ENCODE measurements around the gene LIN7A.

The LIN7A gene

GRCh38 chr12:80848858-80849257 is 88.9 kb downstream of the LIN7A start:
- no peak for TF ChIP-seq EZH2 (IDR thresholded peaks at IDR 0.05; ENCODE audit: borderline replicate concordance, low read length)
- TF ChIP-seq, protein P1, sequence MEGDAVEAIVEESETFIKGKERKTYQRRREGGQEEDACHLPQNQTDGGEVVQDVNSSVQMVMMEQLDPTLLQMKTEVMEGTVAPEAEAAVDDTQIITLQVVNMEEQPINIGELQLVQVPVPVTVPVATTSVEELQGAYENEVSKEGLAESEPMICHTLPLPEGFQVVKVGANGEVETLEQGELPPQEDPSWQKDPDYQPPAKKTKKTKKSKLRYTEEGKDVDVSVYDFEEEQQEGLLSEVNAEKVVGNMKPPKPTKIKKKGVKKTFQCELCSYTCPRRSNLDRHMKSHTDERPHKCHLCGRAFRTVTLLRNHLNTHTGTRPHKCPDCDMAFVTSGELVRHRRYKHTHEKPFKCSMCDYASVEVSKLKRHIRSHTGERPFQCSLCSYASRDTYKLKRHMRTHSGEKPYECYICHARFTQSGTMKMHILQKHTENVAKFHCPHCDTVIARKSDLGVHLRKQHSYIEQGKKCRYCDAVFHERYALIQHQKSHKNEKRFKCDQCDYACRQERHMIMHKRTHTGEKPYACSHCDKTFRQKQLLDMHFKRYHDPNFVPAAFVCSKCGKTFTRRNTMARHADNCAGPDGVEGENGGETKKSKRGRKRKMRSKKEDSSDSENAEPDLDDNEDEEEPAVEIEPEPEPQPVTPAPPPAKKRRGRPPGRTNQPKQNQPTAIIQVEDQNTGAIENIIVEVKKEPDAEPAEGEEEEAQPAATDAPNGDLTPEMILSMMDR (IDR thresholded peaks at IDR 0.05; ENCODE audit: low read length): no peak

DNA sequence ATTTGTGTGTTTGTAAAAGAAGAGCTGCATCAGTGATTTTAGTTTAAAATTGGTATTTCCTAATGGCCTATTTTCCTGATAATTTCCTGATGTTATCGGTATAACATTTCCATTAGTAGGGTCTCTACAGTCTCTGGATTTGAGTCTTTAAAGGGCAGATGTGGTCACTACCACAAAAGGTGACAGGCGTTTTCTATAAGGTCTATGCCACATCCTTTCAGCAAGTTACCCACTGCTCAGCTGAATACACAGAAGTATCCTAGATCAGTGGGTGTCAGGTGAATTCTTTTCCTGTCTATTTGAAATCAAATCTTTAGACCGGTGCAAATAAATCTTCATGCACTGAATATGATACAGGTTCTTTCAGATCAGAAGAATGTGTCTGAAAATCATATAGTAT is 90.2 kb downstream of the LIN7A start:
- Histone ChIP-seq H3K36me3 (ENCODE audit: insufficient read depth, low read length) (no peaks in the 10 kb centered on the region), H3K4me2 (ENCODE audit: low read length) (no peak overlapping the region), H3K79me2 (ENCODE audit: insufficient read depth, low read length) (no peaks in the 10 kb centered on the region), H3K27ac (ENCODE audit: low read depth, low read length, poor library complexity, severe bottlenecking) (no peak overlapping the region), H3K27me3 (ENCODE audit: insufficient read depth, low read length) (no peaks in the 10 kb centered on the region), H3F3A (ENCODE audit: insufficient read depth, low read length) (no peaks in the 10 kb centered on the region), H3K9me2 (ENCODE audit: low read depth, low read length) (no peaks in the 10 kb centered on the region), H4K20me1 (ENCODE audit: insufficient read depth, low read length) (no peaks in the 10 kb centered on the region), H3K4me1 (ENCODE audit: insufficient read depth, low read length, severe bottlenecking) (no peaks in the 10 kb centered on the region), H3K4me3 (ENCODE audit: low read depth, low read length, poor library complexity, severe bottlenecking) (no peak overlapping the region), H3K9me3 (ENCODE audit: low read length) (no peaks in the 10 kb centered on the region), H2AFZ (ENCODE audit: low read length) (no peak overlapping the region), H3K9ac (ENCODE audit: low read length) (no peak overlapping the region)
- no peak for TF ChIP-seq EZH2 (IDR thresholded peaks at IDR 0.05; ENCODE audit: borderline replicate concordance, low read length)
- TF ChIP-seq, protein P1 (IDR thresholded peaks at IDR 0.05; ENCODE audit: low read length): no peak

More at GRCh38 chr12:80848858-80849257, 88.9 kb downstream of the LIN7A start:
- Histone ChIP-seq H3K36me3 (ENCODE audit: insufficient read depth, low read length) (no peaks in the 10 kb centered on the region), H3F3A (ENCODE audit: insufficient read depth, low read length) (no peaks in the 10 kb centered on the region), H4K20me1 (ENCODE audit: insufficient read depth, low read length) (no peaks in the 10 kb centered on the region), H3K9me3 (ENCODE audit: low read length) (no peaks in the 10 kb centered on the region), H3K27ac (ENCODE audit: low read depth, low read length, poor library complexity, severe bottlenecking) (no peak overlapping the region), H3K4me1 (ENCODE audit: insufficient read depth, low read length, severe bottlenecking) (no peaks in the 10 kb centered on the region), H3K9me2 (ENCODE audit: low read depth, low read length) (no peaks in the 10 kb centered on the region), H3K9ac (ENCODE audit: low read length) (no peak overlapping the region), H3K79me2 (ENCODE audit: insufficient read depth, low read length) (no peaks in the 10 kb centered on the region), H3K27me3 (ENCODE audit: insufficient read depth, low read length) (no peaks in the 10 kb centered on the region), H2AFZ (ENCODE audit: low read length) (no peak overlapping the region), H3K4me2 (ENCODE audit: low read length) (no peak overlapping the region), H3K4me3 (ENCODE audit: low read depth, low read length, poor library complexity, severe bottlenecking) (no peak overlapping the region)

GRCh38 chr12:80846952-80847351 is 90.8 kb downstream of the LIN7A start:
- TF ChIP-seq EZH2 (IDR thresholded peaks at IDR 0.05; ENCODE audit: borderline replicate concordance, low read length): no peak
- Histone ChIP-seq H3K9me3 (ENCODE audit: low read length) (no peaks in the 10 kb centered on the region), H3K27me3 (ENCODE audit: insufficient read depth, low read length) (no peaks in the 10 kb centered on the region), H4K20me1 (ENCODE audit: insufficient read depth, low read length) (no peaks in the 10 kb centered on the region), H3K4me2 (ENCODE audit: low read length) (no peak overlapping the region), H3K79me2 (ENCODE audit: insufficient read depth, low read length) (no peaks in the 10 kb centered on the region), H3K9me2 (ENCODE audit: low read depth, low read length) (no peaks in the 10 kb centered on the region), H3K4me3 (ENCODE audit: low read depth, low read length, poor library complexity, severe bottlenecking) (no peak overlapping the region), H2AFZ (ENCODE audit: low read length) (no peak overlapping the region), H3K4me1 (ENCODE audit: insufficient read depth, low read length, severe bottlenecking) (no peaks in the 10 kb centered on the region), H3F3A (ENCODE audit: insufficient read depth, low read length) (no peaks in the 10 kb centered on the region), H3K27ac (ENCODE audit: low read depth, low read length, poor library complexity, severe bottlenecking) (no peak overlapping the region), H3K9ac (ENCODE audit: low read length) (no peak overlapping the region), H3K36me3 (ENCODE audit: insufficient read depth, low read length) (no peaks in the 10 kb centered on the region)

DNA sequence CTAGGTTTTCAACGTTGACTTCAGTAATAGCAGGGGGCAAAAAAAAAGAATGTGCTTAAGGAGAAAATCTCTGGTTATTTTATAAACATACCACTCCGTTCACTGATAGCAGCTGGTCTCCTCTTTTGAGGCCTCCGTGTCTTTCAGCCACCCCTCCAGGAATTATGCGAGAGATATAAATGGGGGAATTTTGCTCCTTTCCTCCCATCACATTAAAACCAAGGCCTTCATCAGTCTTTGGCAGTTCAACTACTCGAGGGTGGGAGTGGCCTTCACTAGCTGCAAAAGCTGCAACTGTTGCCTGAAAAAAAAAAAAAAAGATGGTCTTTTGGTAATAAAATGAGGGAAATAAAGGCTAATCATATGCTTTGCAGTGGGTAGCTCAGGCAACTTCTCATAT is 92.1 kb downstream of the LIN7A start:
- Histone ChIP-seq H3K27me3 (ENCODE audit: insufficient read depth, low read length) (no peaks in the 10 kb centered on the region), H4K20me1 (ENCODE audit: insufficient read depth, low read length) (no peaks in the 10 kb centered on the region)

More for the DNA sequence above, 92.1 kb downstream of the LIN7A start:
- Histone ChIP-seq H3K4me1 (ENCODE audit: insufficient read depth, low read length, severe bottlenecking) (no peaks in the 10 kb centered on the region), H3K36me3 (ENCODE audit: insufficient read depth, low read length) (no peaks in the 10 kb centered on the region), H3K9ac (ENCODE audit: low read length) (no peak overlapping the region), H3F3A (ENCODE audit: insufficient read depth, low read length) (no peaks in the 10 kb centered on the region), H3K27ac (ENCODE audit: low read depth, low read length, poor library complexity, severe bottlenecking) (no peak overlapping the region), H3K79me2 (ENCODE audit: insufficient read depth, low read length) (no peaks in the 10 kb centered on the region), H2AFZ (ENCODE audit: low read length) (no peak overlapping the region), H3K4me3 (ENCODE audit: low read depth, low read length, poor library complexity, severe bottlenecking) (no peak overlapping the region), H3K9me2 (ENCODE audit: low read depth, low read length) (no peaks in the 10 kb centered on the region), H3K4me2 (ENCODE audit: low read length) (no peak overlapping the region), H3K9me3 (ENCODE audit: low read length) (no peaks in the 10 kb centered on the region)
- TF ChIP-seq, protein P1 (IDR thresholded peaks at IDR 0.05; ENCODE audit: low read length): no peak
- no peak for TF ChIP-seq EZH2 (IDR thresholded peaks at IDR 0.05; ENCODE audit: borderline replicate concordance, low read length)

Data from OCI-LY1 (cell line).